VCaP (cell line): ENCODE results near the gene APOB.

Experiments
- H3K27ac ChIP-seq: fragments of 450-650 bp; 2 replicates; pipeline ENCODE4 v1.5.1; 2017
- CTCF ChIP-seq: fragments of 450-650 bp; conservative IDR thresholded peaks from 2 replicates; pipeline ENCODE4 v1.5.1; 2017; ENCODE audit warnings: mild to moderate bottlenecking, moderate library complexity

Gene APOB, protein sequence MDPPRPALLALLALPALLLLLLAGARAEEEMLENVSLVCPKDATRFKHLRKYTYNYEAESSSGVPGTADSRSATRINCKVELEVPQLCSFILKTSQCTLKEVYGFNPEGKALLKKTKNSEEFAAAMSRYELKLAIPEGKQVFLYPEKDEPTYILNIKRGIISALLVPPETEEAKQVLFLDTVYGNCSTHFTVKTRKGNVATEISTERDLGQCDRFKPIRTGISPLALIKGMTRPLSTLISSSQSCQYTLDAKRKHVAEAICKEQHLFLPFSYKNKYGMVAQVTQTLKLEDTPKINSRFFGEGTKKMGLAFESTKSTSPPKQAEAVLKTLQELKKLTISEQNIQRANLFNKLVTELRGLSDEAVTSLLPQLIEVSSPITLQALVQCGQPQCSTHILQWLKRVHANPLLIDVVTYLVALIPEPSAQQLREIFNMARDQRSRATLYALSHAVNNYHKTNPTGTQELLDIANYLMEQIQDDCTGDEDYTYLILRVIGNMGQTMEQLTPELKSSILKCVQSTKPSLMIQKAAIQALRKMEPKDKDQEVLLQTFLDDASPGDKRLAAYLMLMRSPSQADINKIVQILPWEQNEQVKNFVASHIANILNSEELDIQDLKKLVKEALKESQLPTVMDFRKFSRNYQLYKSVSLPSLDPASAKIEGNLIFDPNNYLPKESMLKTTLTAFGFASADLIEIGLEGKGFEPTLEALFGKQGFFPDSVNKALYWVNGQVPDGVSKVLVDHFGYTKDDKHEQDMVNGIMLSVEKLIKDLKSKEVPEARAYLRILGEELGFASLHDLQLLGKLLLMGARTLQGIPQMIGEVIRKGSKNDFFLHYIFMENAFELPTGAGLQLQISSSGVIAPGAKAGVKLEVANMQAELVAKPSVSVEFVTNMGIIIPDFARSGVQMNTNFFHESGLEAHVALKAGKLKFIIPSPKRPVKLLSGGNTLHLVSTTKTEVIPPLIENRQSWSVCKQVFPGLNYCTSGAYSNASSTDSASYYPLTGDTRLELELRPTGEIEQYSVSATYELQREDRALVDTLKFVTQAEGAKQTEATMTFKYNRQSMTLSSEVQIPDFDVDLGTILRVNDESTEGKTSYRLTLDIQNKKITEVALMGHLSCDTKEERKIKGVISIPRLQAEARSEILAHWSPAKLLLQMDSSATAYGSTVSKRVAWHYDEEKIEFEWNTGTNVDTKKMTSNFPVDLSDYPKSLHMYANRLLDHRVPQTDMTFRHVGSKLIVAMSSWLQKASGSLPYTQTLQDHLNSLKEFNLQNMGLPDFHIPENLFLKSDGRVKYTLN (N-terminal part only)

DNA sequence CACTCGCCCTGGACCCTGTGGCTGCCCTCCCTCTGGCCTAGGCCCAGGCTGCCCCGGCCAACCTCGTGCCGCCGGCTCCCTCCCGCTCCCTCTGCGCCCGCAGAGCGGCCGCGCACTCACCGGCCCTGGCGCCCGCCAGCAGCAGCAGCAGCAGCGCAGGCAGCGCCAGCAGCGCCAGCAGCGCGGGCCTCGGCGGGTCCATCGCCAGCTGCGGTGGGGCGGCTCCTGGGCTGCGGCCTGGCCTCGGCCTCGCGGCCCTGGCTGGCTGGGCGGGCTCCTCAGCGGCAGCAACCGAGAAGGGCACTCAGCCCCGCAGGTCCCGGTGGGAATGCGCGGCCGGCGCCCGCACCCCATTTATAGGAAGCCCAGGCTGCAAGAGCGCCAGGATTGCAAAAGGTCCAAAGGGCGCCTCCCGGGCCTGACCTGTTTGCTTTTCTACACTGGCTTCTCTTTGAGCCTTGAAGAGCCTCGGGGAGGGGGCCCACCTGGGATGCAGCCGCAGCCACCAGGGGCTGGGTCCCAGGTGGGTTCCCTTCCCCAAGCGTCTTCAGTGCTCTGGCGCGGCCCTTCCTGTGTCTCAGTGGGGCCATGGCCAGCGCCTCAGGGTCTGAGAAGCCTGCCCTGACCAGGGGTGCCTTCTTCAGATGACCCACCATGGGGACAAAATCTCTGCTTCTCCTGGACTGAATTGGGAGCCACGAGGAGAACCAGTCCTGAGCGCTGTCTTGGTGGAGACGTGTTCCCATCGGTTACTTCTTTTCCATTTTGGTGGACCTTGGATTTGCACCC is at the start of gene APOB:
TSS of gene APOB (minus strand) at position 330 of the 789 bp plus-strand sequence. CDS start at position 202, 128 bp downstream.
- TF ChIP-seq CTCF, result no peak
- no peak within 1 kb of the TSS for H3K27ac ChIP-seq

- H3K27ac ChIP-seq, result no peak overlapping the region
- TF ChIP-seq CTCF, result no peak
Measured at GRCh38 chr2:21092308-21092869, 48.5 kb upstream of the APOB start.

- H3K27ac ChIP-seq, result no peak overlapping the region
- no peak for TF ChIP-seq CTCF
Measured at GRCh38 chr2:21084401-21084800, 40.5 kb upstream of the APOB start.

DNA sequence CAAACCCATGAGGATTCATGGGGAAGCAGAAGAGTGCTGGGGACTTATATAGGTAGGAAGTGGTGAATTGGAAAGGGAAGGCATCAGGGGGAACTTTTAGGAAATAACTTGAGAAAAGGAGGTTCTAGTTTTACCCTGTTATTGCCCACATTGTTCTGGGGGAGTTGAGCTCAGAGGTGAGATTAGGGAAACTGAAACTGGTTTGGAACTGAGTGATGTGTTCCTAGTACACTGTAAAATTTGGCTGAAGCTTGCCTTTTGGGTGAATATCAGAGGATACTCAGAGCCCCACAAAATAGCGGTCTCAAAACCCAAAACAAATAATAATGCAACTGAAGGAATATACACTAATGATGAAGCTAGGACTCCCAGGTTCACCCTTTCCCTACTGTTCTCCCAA is 39.6 kb upstream of the APOB start:
- no peak overlapping the region for H3K27ac ChIP-seq
- TF ChIP-seq CTCF, result no peak

GRCh38 chr2:21078296-21078695 is 34.4 kb upstream of the APOB start:
- no peak for TF ChIP-seq CTCF
- no peak overlapping the region for H3K27ac ChIP-seq

DNA sequence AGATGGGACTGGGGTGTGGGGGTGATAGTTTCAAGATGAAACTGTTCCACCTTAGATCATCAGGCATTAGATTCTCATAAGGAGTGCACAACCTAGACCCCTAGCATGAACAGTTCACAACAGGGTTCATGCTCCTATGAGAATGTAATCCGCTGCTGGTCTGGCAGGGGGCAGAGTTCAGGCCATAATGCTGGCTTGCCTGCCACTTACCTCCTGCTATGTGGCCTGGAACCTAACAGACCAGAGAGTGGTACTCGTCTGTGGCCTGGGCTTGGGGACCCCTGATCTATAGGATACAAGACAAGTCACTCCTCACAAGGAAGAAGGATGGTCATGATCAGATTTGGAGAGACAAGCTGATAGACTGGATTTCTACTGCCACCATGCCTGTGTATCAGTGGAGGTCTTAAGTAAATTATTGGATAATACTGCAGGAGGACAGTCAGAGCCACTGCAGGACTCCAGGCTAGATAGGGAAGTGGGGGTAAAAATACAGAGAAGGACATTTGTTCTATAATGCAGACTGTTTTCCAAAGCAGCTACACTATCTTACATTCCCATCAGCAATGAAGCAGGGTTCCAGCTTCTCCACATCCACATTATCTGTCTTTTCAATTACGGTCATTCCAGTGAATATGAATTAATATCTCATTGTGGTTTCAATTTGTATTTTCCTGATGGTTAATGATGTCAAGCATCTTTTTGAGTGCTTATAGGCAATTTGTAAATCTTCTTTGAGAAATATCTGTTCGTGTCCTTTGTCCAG is 28.8 kb upstream of the APOB start:
- no peak for TF ChIP-seq CTCF
- H3K27ac ChIP-seq, result no peak overlapping the region
